Measurements from ENCODE around the gene RACGAP1.

Gene RACGAP1

GRCh38 chr12:49953151-49953550 is 72.1 kb downstream of the RACGAP1 start:
- no peak for FAIRE-seq

GRCh38 chr12:49952391-49953055 is 72.8 kb downstream of the RACGAP1 start:
- no peak for FAIRE-seq

GRCh38 chr12:49951411-49952240 is 73.7 kb downstream of the RACGAP1 start:
- no peak for FAIRE-seq

GRCh38 chr12:49950273-49951251 is 74.7 kb downstream of the RACGAP1 start, which contains the start of gene AQP2:
AQP2 (plus strand) TSS chr12:49950737; CDS start chr12:49950831, 94 bp downstream.
- FAIRE-seq, result no peak

- no peak for FAIRE-seq
These were observed 75.4 kb downstream of the RACGAP1 start for GRCh38 chr12:49949866-49950265.

GRCh38 chr12:49948866-49949845 is 76.1 kb downstream of the RACGAP1 start:
- no peak for FAIRE-seq

- no peak for FAIRE-seq
These were observed 77.6 kb downstream of the RACGAP1 start for GRCh38 chr12:49947593-49948226.

- FAIRE-seq, result no peak
These were observed 78.8 kb downstream of the RACGAP1 start for GRCh38 chr12:49946497-49946896.

GRCh38 chr12:49946086-49946485 is 79.2 kb downstream of the RACGAP1 start:
- no peak for FAIRE-seq

- peak; percentile 47 for FAIRE-seq
These were observed 79.8 kb downstream of the RACGAP1 start for GRCh38 chr12:49945394-49946080.

- no peak for FAIRE-seq
These were observed 80.6 kb downstream of the RACGAP1 start for GRCh38 chr12:49944718-49945117.

- FAIRE-seq, result no peak
These were observed 81.2 kb downstream of the RACGAP1 start for GRCh38 chr12:49944046-49944445.

GRCh38 chr12:49943625-49943960 is 81.7 kb downstream of the RACGAP1 start:
- FAIRE-seq, result no peak

- FAIRE-seq, result no peak
These were observed 82.2 kb downstream of the RACGAP1 start for GRCh38 chr12:49942921-49943624.

GRCh38 chr12:49942512-49942893 is 82.8 kb downstream of the RACGAP1 start:
- FAIRE-seq, result no peak

GRCh38 chr12:49941556-49942511 is 83.5 kb downstream of the RACGAP1 start:
- FAIRE-seq, result no peak

GRCh38 chr12:49939707-49940106 is 85.6 kb downstream of the RACGAP1 start:
- FAIRE-seq, result no peak

- FAIRE-seq, result no peak
These were observed 86.0 kb downstream of the RACGAP1 start for GRCh38 chr12:49939307-49939706.

Data from G401.6 (cell line).